Measurements from ENCODE around the gene TSPAN11. TPM values are rescaled to one million over a fixed set of nuclear protein-coding genes. Genes with fewer than 3 reads are reported as not detected.

TSPAN11 gene
- total RNA-seq, 1 experiment from 2014 or later = 4.6 TPM

- DNase-seq (ENCODE audit: low spot score) (no peak), ATAC-seq (no peak)
- no peak overlapping the region for H3K4me3 Mint-ChIP-seq
- no peak for TF ChIP-seq ZNF121 (CRISPR knock-in tag; IDR thresholded peaks at IDR 0.05)
- TF ChIP-seq TEAD1 (CRISPR knock-in tag; IDR thresholded peaks at IDR 0.05) = no peak
- no peak for TF ChIP-seq ZNF423 (CRISPR knock-in tag; IDR thresholded peaks at IDR 0.05)
- TF ChIP-seq IRF1 (CRISPR knock-in tag; IDR thresholded peaks at IDR 0.05) = no peak
- no peak for TF ChIP-seq ZBTB43 (CRISPR knock-in tag; IDR thresholded peaks at IDR 0.05)
- no peak for TF ChIP-seq CTCF (IDR thresholded peaks at IDR 0.05)
- no peak for TF ChIP-seq ZNF219 (CRISPR knock-in tag; IDR thresholded peaks at IDR 0.05; ENCODE audit: borderline replicate concordance)
- no peak for TF ChIP-seq TP53 (CRISPR knock-in tag; IDR thresholded peaks at IDR 0.05)
- no peak for TF ChIP-seq SOX15 (CRISPR knock-in tag; IDR thresholded peaks at IDR 0.05)
- TF ChIP-seq ATF1 (CRISPR knock-in tag; IDR thresholded peaks at IDR 0.05) = no peak
- no peak for TF ChIP-seq SMAD3 (CRISPR knock-in tag; IDR thresholded peaks at IDR 0.05; ENCODE audit: borderline replicate concordance)
- no peak for TF ChIP-seq ESRRA (CRISPR knock-in tag; IDR thresholded peaks at IDR 0.05; ENCODE audit: borderline replicate concordance)
- no peak for TF ChIP-seq KAT7 (CRISPR knock-in tag; IDR thresholded peaks at IDR 0.05; ENCODE audit: borderline replicate concordance)
- TF ChIP-seq NFYB (CRISPR knock-in tag; conservative IDR thresholded peaks at IDR 0.05; ENCODE audit: low read depth) = no peak
- TF ChIP-seq ATF6 (CRISPR knock-in tag; IDR thresholded peaks at IDR 0.05) = no peak
- no peak for TF ChIP-seq ZMAT4 (CRISPR knock-in tag; IDR thresholded peaks at IDR 0.05)
- no peak for TF ChIP-seq ZNF532 (CRISPR knock-in tag; IDR thresholded peaks at IDR 0.05; ENCODE audit: borderline replicate concordance)
- ChIA-PET CTCF (interaction anchor here (0.6 to 4.9 kb wide), 18 partner anchors 9 to 261 kb away, joined by 3 to 65 read pairs (median 4); partner anchors contain the start of gene TSPAN11), POLR2A (interaction anchor here (1.5 kb wide), 1 partner anchor 8 kb away, joined by 3 read pairs; no protein-coding TSS in a partner anchor)
- H3K27ac Mint-ChIP-seq = no peak overlapping the region
- no peaks in the 10 kb centered on the region for H3K27me3 Mint-ChIP-seq (ENCODE audit: low read depth)
- H3K4me1 Mint-ChIP-seq = peaks cover 10% of the 10 kb centered on the region
- no peaks in the 10 kb centered on the region for H3K36me3 Mint-ChIP-seq
- H3K9me3 Mint-ChIP-seq = no peaks in the 10 kb centered on the region
Measured at GRCh38 chr12:30990316-30990715, 63.8 kb downstream of the TSPAN11 start.
